SKM-1 treated with dmso at 0.1 percent for 144 hours (cell line): ENCODE measurements around the gene WAC.
"Not testable (repeated sequence)": the region's sequence is repeated elsewhere in the genome, so short reads cannot be mapped to it uniquely, and the experiment has no call there.

Source experiments
- DNase-seq: peaks from one replicate; lab custom pipeline; 2025; ENCODE audit not compliant: unreplicated experiment; lab: John Stamatoyannopoulos, UW

The WAC gene

GRCh38 chr10:28560617-28561016, 27.7 kb downstream of the WAC start:
- DNase-seq: no peak

DNA sequence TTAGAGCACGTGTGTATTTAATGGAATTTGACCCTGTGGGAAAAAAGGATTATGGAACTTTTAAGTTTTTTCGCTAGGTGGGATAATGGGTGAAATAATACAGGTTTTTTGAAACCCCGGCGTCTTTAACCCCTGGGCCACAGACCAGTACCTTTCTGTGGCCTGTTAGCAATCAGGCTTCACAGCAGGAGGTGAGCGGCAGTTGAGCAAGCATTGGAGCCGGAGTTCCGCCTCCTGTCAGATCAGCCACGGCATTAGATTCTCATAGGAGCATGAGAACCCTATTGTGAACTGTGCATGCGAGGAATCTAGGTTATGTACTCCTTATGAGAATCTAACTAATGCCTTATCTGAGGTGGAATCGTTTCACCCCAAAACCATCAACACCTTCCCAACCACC, 28.6 kb downstream of the WAC start:
- no peak for DNase-seq

DNA sequence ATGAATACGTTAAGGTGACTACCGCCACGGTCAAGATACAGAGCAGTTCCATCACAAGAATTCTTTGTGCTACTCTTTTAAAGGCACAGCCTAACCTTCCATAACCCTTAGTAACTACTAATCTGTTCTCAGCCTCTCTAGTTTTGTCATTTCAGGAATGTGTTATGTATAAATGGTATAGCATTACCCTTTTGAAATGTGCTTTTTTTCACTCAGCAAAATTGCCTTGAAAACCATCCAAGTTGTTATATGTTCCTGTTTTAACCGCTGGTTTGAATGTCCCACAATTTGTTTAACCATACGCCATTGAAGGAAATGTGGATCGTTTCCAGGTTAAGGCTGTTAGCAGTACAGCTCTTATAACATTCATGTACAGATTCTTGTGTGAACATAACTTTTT, 32.0 kb downstream of the WAC start:
- DNase-seq: no peak

- no peak for DNase-seq
Measured at GRCh38 chr10:28566458-28567015, 33.6 kb downstream of the WAC start.

DNA sequence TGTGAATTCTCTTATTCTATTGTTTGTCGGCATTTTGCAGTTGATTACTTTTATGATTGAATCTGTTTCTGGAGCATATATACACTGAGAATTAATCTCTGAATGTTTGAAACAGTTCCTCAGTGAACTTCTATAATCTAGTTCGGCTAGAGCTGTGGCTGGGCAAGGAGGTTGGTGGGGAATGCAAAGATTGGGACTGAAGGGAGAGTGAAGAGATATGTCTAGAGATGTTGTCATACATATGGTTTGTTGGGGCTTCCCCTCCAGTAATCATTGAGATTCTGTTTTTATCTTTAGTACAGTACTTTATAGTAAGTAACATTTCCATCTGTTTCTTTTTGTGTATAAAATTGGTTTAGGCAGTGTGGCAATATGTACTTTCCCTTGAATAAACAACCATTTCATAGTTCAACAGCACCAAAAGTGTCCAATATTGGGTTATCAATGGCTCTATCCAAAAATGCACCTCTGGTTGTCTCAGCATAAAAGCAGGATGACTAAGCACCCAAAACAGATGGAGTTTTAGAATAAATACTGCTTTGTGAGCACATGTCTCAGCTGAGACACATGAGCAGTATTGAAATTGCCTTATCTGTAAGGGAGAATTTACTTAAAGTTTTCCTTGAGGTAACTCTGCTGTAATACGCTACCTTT, 36.7 kb downstream of the WAC start:
- DNase-seq: no peak

GRCh38 chr10:28570598-28570997, 37.7 kb downstream of the WAC start:
- DNase-seq: no peak

DNA sequence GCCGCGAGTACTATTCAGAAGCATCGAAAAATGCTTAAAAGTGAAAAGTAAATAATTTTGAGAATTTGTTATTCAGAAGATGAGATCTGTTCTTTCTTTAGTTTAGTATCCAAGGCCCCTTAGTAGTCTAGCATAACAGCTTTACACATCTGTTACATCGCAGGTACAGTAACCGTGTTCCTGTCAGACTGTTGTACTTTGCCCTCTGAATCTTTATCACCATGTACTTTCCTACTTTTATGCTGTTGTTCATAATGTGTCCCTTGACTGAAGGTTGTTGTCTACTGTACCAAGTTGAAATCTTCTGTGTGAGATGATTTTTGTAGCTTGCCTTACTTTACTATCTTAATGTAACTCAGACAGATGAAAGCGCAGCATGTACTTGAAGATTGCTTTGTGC, 38.3 kb downstream of the WAC start:
- no peak for DNase-seq

DNA sequence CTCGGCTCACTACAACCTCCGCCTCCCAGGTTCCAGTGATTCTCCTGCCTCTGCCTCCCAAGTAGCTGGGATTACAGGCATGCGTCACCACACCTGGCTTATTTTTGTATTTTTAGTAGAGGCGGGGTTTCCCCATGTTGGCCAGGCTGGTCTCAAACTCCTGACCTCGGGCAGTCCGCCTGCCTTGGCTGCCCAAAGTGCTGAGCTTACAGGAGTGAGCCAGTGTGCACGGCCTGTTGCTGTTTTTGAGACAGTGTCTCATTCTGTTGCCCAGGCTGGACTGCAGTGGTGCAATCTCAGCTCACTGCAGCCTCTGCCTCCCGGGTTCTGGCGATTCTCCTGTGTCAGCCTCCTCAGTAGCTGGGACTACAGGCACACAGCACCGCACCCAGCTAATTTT, 41.3 kb downstream of the WAC start:
- not testable (repeated sequence) for DNase-seq

- no peak for DNase-seq
Measured at GRCh38 chr10:28575852-28576251, 42.9 kb downstream of the WAC start.

- no peak for DNase-seq
Measured at GRCh38 chr10:28577506-28577905, 44.6 kb downstream of the WAC start.

DNA sequence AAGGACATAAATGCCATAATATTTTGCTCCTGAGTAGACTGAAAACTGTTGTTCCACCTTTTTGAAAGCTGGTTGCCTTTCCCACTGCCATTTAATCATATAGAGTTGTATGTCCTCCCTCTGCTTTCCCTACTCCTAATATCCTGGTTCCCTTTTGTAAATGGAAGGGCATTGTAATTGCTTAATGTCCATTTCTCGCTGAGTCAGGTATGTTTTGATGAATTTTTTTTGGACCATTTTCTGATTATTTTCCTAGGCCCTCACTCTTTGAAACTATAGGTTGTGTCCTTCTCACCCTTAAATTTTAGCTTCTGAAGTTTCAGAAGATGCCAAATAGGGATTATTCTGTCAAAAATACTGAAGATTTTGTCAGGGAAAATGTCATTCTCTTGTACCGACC, 45.5 kb downstream of the WAC start:
- no peak for DNase-seq

- no peak for DNase-seq
Measured at GRCh38 chr10:28580825-28581224, 47.9 kb downstream of the WAC start.

DNA sequence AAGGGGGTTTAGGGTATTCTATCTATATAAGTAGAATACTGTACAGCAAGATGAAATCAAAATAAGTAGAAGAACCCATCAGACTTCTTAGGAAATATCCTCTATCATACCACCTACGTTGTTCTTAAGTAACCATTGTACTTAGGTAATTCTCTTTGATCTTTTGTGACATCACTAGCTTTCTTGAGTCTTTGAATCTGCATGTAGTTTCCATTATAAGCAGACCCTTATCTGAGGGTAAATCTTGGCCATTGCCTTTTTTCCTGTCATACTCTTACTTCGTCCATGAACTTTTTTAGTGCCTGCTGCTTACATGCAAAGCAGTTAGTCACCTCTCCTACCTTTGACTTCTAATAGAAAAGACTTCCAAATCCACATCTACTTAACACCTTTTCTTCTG, 49.0 kb downstream of the WAC start:
- DNase-seq: no peak

- DNase-seq: no peak
Measured at GRCh38 chr10:28585076-28585475, 52.2 kb downstream of the WAC start.

- DNase-seq: no peak
Measured at GRCh38 chr10:28586176-28586575, 53.3 kb downstream of the WAC start.

- DNase-seq: no peak
Measured at GRCh38 chr10:28587270-28587969, 54.5 kb downstream of the WAC start.

GRCh38 chr10:28587970-28588290, 55.0 kb downstream of the WAC start:
- no peak for DNase-seq

DNA sequence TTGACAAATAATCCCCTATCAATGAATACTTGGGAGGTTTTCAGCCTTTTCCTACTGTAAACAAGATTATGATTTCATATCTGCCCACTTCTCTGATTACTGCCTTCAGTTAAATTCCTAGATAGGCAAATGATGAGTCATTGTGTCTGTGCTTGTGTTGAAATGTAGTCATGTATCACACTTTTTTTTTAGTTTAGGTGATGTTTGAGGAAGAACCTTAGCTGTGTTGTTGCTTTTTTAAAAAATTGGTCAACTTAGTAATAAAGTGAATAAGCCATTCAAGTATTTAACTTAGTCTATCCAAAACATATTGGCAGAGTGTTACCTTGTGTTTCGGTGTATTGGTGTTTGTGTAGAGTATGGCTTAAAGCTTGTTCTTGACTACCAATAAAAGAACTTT, 60.0 kb downstream of the WAC start:
- no peak for DNase-seq

GRCh38 chr10:28593811-28594210, 60.9 kb downstream of the WAC start:
- DNase-seq: no peak

GRCh38 chr10:28594406-28594805, 61.5 kb downstream of the WAC start:
- no peak for DNase-seq

GRCh38 chr10:28595613-28596012, 62.7 kb downstream of the WAC start:
- DNase-seq: no peak

- DNase-seq: no peak
Measured at GRCh38 chr10:28600056-28600455, 67.1 kb downstream of the WAC start.

DNA sequence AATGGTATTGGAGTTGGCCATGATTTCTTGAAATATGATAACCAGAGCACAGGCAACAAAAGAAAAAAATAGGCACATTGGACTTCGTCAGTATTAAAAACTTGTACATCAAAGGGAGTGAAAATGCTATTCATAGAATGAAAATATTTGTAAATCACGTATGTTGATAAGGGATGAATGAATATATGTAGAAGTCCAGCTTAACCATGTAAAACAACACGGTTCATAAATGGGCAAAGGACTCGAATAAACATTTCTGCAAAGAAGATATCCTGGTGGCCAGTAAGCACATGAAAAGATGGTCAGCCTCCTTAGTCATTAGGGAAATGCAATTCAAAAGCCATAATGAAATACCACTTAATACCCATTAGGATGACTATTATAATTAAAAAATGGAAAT, 68.1 kb downstream of the WAC start:
- no peak for DNase-seq
